Liver (tissue), 9 donors: ENCODE results near the gene TPTE. TPM values are rescaled to one million over a fixed set of nuclear protein-coding genes. Genes with fewer than 3 reads are reported as not detected.
"Not testable (repeated sequence)": the region's sequence is repeated elsewhere in the genome, so short reads cannot be mapped to it uniquely, and the experiment has no call there.

Experiments
- DNase-seq: peaks from one replicate; pipeline ENCODE4 v3.0.0-alpha.2; 2017; ENCODE audit warnings: low spot score
- H3K27ac ChIP-seq, 2 donors: one replicate each; pipeline ENCODE4 v1.7.0; 2013; ENCODE audit warnings: inconsistent platforms in 2 of 2, low read length in 2 of 2, control low read depth in 1 of 2, low read depth in 1 of 2, mild to moderate bottlenecking in 1 of 2
- H3K27me3 ChIP-seq, 4 donors: one replicate each; pipeline versions ENCODE4 v1.6.1 to v1.7.0; 2013; ENCODE audit warnings: low read length in 3 of 4, inconsistent platforms in 1 of 4, mild to moderate bottlenecking in 1 of 4, moderate library complexity in 1 of 4; ENCODE audit not compliant: control insufficient read depth in 4 of 4, insufficient read depth in 4 of 4
- H3K36me3 ChIP-seq, 4 donors: one replicate each; pipeline versions ENCODE4 v1.6.1 to v1.7.0; 2013; ENCODE audit warnings: low read length in 3 of 4, mild to moderate bottlenecking in 3 of 4, low read depth in 1 of 4, moderate library complexity in 1 of 4; ENCODE audit not compliant: control insufficient read depth in 4 of 4, insufficient read depth in 3 of 4
- H3K4me1 ChIP-seq, 4 donors: one replicate each; pipeline versions ENCODE4 v1.6.1 to v1.7.0; 2013; ENCODE audit warnings: low read length in 3 of 4, mild to moderate bottlenecking in 3 of 4, moderate library complexity in 1 of 4; ENCODE audit not compliant: control insufficient read depth in 4 of 4, insufficient read depth in 4 of 4
- H3K4me3 ChIP-seq, 3 donors: one replicate each; pipeline versions ENCODE4 v1.6.1 to v1.7.0; 2013; ENCODE audit warnings: low read length in 3 of 3, control low read depth in 1 of 3, low read depth in 1 of 3, mild to moderate bottlenecking in 1 of 3
- H3K9ac ChIP-seq, 2 donors: one replicate each; pipeline ENCODE4 v1.7.0; 2013; ENCODE audit warnings: low read length in 2 of 2, mild to moderate bottlenecking in 2 of 2, moderate library complexity in 2 of 2, control low read depth in 1 of 2, low read depth in 1 of 2
- H3K9me3 ChIP-seq, 4 donors: one replicate each; pipeline versions ENCODE4 v1.6.1 to v1.7.0; 2013; ENCODE audit warnings: low read length in 3 of 4; ENCODE audit not compliant: control insufficient read depth in 4 of 4
- CTCF ChIP-seq: fragments of 150-350 bp; IDR thresholded peaks from 2 replicates; pipeline ENCODE4 v1.5.1; 2017; ENCODE audit warnings: improper control_type of control experiment, low read depth, low read length; ENCODE audit not compliant: missing input control
- EGR1 ChIP-seq, 2 donors: IDR thresholded peaks; 2 replicates each; pipeline ENCODE4 v1.6.1; 2016 to 2018; ENCODE audit warnings: antibody characterized with exemption in 2 of 2, low read depth in 2 of 2
- FOXA1 ChIP-seq: IDR thresholded peaks from 2 replicates; pipeline ENCODE4 v1.6.1; 2016; ENCODE audit warnings: antibody characterized with exemption
- FOXA2 ChIP-seq: IDR thresholded peaks from 2 replicates; pipeline ENCODE4 v1.6.1; 2016; ENCODE audit warnings: antibody characterized with exemption
- HNF4G ChIP-seq: IDR thresholded peaks from 2 replicates; pipeline ENCODE4 v1.6.1; 2016; ENCODE audit warnings: antibody characterized with exemption
- MAX ChIP-seq: IDR thresholded peaks from 2 replicates; pipeline ENCODE4 v1.6.1; 2016; ENCODE audit warnings: antibody characterized with exemption
- NR2F2 ChIP-seq: IDR thresholded peaks from 2 replicates; pipeline ENCODE4 v1.6.1; 2016; ENCODE audit warnings: antibody characterized with exemption
- RXRA ChIP-seq, 2 donors: IDR thresholded peaks; 2 replicates each; pipeline ENCODE4 v1.6.1; 2017 to 2018; ENCODE audit warnings: antibody characterized with exemption in 2 of 2, mild to moderate bottlenecking in 1 of 2
- SP1 ChIP-seq: IDR thresholded peaks from 2 replicates; pipeline ENCODE4 v1.6.1; 2018; ENCODE audit warnings: antibody characterized with exemption, mild to moderate bottlenecking
- WGBS: extraction: QIAGEN DNeasy Blood & Tissue Kit; methylation state at CpG from one replicate; pipeline ENCODE4 v1.1.7; 2013; 5-methylcytosine and 5-hydroxymethylcytosine counted together
- polyA plus RNA-seq, 2 donors: library from polyadenylated mRNA; stranded (reverse) in 1 of 2; unstranded in 1 of 2; fragments of 200-250 nt in 1 of 2; fragments of >200 nt in 1 of 2; fragmentation: Nextera tagmentation in 1 of 2; extraction: Ambion mirVana in 1 of 2; gene quantifications; one replicate each; pipeline versions ENCODE4 v1.2.1 to v1.2.3, GENCODE V29; 2013 to 2015
- total RNA-seq, 2 donors: library from RNA; depleted of rRNA; stranded (reverse); fragments of >200 nt; gene quantifications; one replicate each; pipeline ENCODE4 v1.2.3, GENCODE V29; 2014
- donor health status: healthy.
- donor health status: healthy.
- donor health status: healthy.
- donor health status: healthy.
- donor health status: healthy.

The TPTE gene
- total and polyA plus RNA-seq, 4 donors = not detected

- H3K36me3 ChIP-seq, H3K4me3 ChIP-seq, DNase-seq, H3K4me1 ChIP-seq, H3K9me3 ChIP-seq, H3K27me3 ChIP-seq, H3K27ac ChIP-seq, H3K9ac ChIP-seq: not testable (repeated sequence)
- WGBS = 56% methylated on average over 9 of the region's 9 CpGs
Measured at GRCh38 chr21:10638144-10638543, 116.8 kb downstream of the TPTE start.

GRCh38 chr21:10639123-10639522 lies 117.7 kb downstream of the TPTE start:
- peaks cover 4 to 8% (median 6%) of the 10 kb centered on the region in 4 donors for H3K9me3 ChIP-seq
- H3K27me3 ChIP-seq = no peaks in the 10 kb centered on the region
- TF ChIP-seq EGR1 (IDR thresholded peaks at IDR 0.05; ENCODE audit: low read depth in 2 of 2) (no peak), NR2F2 (no peak), RXRA (IDR thresholded peaks at IDR 0.05) (no peak), HNF4G (no peak)
- H3K4me1 ChIP-seq = no peaks in the 10 kb centered on the region
- H3K4me3 ChIP-seq = no peak overlapping the region
- no peak overlapping the region for H3K27ac ChIP-seq
- DNase-seq = no peak
- no peaks in the 10 kb centered on the region for H3K36me3 ChIP-seq
- 51% methylated on average over 4 of the region's 4 CpGs for WGBS
- H3K9ac ChIP-seq = no peak overlapping the region

- H3K27me3 ChIP-seq, H3K36me3 ChIP-seq, H3K9ac ChIP-seq, H3K4me3 ChIP-seq, H3K27ac ChIP-seq, H3K4me1 ChIP-seq, DNase-seq, H3K9me3 ChIP-seq: not testable (repeated sequence)
Measured at GRCh38 chr21:10639746-10640145, 118.4 kb downstream of the TPTE start.

- Histone ChIP-seq H3K4me3 (no peak overlapping the region), H3K36me3 (no peaks in the 10 kb centered on the region), H3K27me3 (no peaks in the 10 kb centered on the region), H3K9me3 (peaks cover 4 to 8% (median 6%) of the 10 kb centered on the region in 4 donors), H3K27ac (no peak overlapping the region), H3K9ac (no peak overlapping the region), H3K4me1 (no peaks in the 10 kb centered on the region)
- WGBS = 34% methylated on average over 4 of the region's 4 CpGs
- no peak for DNase-seq
- TF ChIP-seq SP1 (no peak), CTCF (no peak)
Measured at GRCh38 chr21:10640446-10640845, 119.1 kb downstream of the TPTE start.

- Histone ChIP-seq H3K27ac (no peak overlapping the region), H3K36me3 (no peaks in the 10 kb centered on the region), H3K9ac (no peak overlapping the region), H3K27me3 (no peaks in the 10 kb centered on the region), H3K4me3 (no peak overlapping the region), H3K9me3 (peaks cover 4 to 8% (median 6%) of the 10 kb centered on the region in 4 donors), H3K4me1 (no peaks in the 10 kb centered on the region)
- 56% methylated on average over 1 of the region's 1 CpG for WGBS
- DNase-seq = no peak
- no peak for TF ChIP-seq NR2F2
- no peak for TF ChIP-seq MAX
- TF ChIP-seq FOXA1 = no peak
- no peak for TF ChIP-seq FOXA2
- TF ChIP-seq HNF4G = no peak
Measured at GRCh38 chr21:10641107-10641506, 119.7 kb downstream of the TPTE start.

- not testable (repeated sequence) for H3K4me1 ChIP-seq, H3K9me3 ChIP-seq, H3K27me3 ChIP-seq, H3K27ac ChIP-seq, H3K36me3 ChIP-seq, H3K4me3 ChIP-seq, H3K9ac ChIP-seq, DNase-seq
- 29% methylated on average over 4 of the region's 5 CpGs for WGBS
Measured at GRCh38 chr21:10645667-10646066, 124.3 kb downstream of the TPTE start.

GRCh38 chr21:10649350-10650149 lies 128.2 kb downstream of the TPTE start:
- not testable (repeated sequence) for H3K9ac ChIP-seq, H3K4me1 ChIP-seq, H3K36me3 ChIP-seq, H3K9me3 ChIP-seq, DNase-seq, H3K27ac ChIP-seq, H3K27me3 ChIP-seq, H3K4me3 ChIP-seq
- WGBS = 48% methylated on average over 4 of the region's 4 CpGs
